WTC11 (cell line): ENCODE data around the gene EOGT.

ENCODE experiments used
- CREB1 ChIP-seq: sonication (generic); formaldehyde crosslinking; IDR thresholded peaks from 2 replicates; pipeline ENCODE4 v1.8.0; 2023; ENCODE audit warnings: mild to moderate bottlenecking, missing genetic modification reagents
- IRF2 ChIP-seq: sonication (generic); formaldehyde crosslinking; IDR thresholded peaks from 2 replicates; pipeline ENCODE4 v1.8.0; 2022; ENCODE audit warnings: low read depth, missing genetic modification reagents, borderline replicate concordance
- JUN ChIP-seq: sonication (generic); formaldehyde crosslinking; IDR thresholded peaks from 2 replicates; pipeline ENCODE4 v1.8.0; 2023; ENCODE audit warnings: mild to moderate bottlenecking, missing genetic modification reagents
- MYBL2 ChIP-seq: sonication (generic); formaldehyde crosslinking; IDR thresholded peaks from 2 replicates; pipeline ENCODE4 v1.8.1; 2023; ENCODE audit warnings: mild to moderate bottlenecking, moderate library complexity, missing genetic modification reagents
- SP1 ChIP-seq: sonication (generic); formaldehyde crosslinking; conservative IDR thresholded peaks from 2 replicates; pipeline ENCODE4 v1.8.1; 2022; ENCODE audit warnings: missing genetic modification reagents
- TEAD4 ChIP-seq: sonication (generic); formaldehyde crosslinking; IDR thresholded peaks from 2 replicates; pipeline ENCODE4 v1.8.0; 2022; ENCODE audit warnings: mild to moderate bottlenecking, missing genetic modification reagents
- TP53 ChIP-seq: sonication (generic); formaldehyde crosslinking; IDR thresholded peaks from 2 replicates; pipeline ENCODE4 v1.8.1; 2023; ENCODE audit warnings: mild to moderate bottlenecking, missing genetic modification reagents
- ZNF138 ChIP-seq: sonication (generic); formaldehyde crosslinking; conservative IDR thresholded peaks from 2 replicates; pipeline ENCODE4 v1.8.1; 2022; ENCODE audit warnings: mild to moderate bottlenecking, moderate library complexity, missing genetic modification reagents
- ZNF396 ChIP-seq: fragments of 250-450 bp; sonication (Bioruptor Pico); IDR thresholded peaks from 2 replicates; pipeline ENCODE4 v1.8.0; 2021; ENCODE audit warnings: mild to moderate bottlenecking, moderate library complexity, borderline replicate concordance
- TF ChIP-seq, protein P1 (sequence below): sonication (generic); formaldehyde crosslinking; IDR thresholded peaks from 2 replicates; pipeline ENCODE4 v1.8.1; 2022; ENCODE audit warnings: low read depth, missing genetic modification reagents, borderline replicate concordance
- TF ChIP-seq, protein P2 (sequence below): sonication (generic); formaldehyde crosslinking; IDR thresholded peaks from 2 replicates; pipeline ENCODE4 v1.8.0; 2023; ENCODE audit warnings: missing genetic modification reagents, mild to moderate bottlenecking, borderline replicate concordance
- TF ChIP-seq, protein P3 (sequence below): fragments of 200-600 bp; IDR thresholded peaks from 2 replicates; pipeline ENCODE4 v1.8.0; 2022; ENCODE audit warnings: antibody characterized with exemption
- TF ChIP-seq, protein P4 (sequence below): sonication (generic); formaldehyde crosslinking; IDR thresholded peaks from 2 replicates; pipeline ENCODE4 v1.8.0; 2023; ENCODE audit warnings: missing genetic modification reagents

DNA sequence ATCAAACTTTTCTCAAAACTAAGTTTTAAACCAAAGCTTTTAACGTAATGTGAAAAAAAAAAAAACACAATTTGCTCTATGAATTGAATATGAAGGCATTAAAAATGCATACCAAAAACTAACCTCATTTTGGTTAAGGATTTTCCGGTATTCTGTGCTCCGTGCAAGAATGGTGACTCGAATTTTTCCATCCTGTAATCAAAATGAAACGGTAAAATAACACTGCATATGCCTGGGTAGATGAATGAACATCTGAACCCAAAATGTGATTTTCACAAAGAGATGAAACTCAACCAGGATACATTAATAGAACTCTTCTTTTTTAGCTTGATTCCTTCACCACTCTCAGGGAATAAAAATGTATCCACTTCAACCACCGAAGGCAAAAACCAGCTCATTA, 26.2 kb downstream of the EOGT start:
- TF ChIP-seq IRF2 = no peak
- TF ChIP-seq SP1 (CRISPR knock-in tag) = no peak
- TF ChIP-seq TEAD4 (CRISPR knock-in tag) = no peak
- TF ChIP-seq, protein P1, sequence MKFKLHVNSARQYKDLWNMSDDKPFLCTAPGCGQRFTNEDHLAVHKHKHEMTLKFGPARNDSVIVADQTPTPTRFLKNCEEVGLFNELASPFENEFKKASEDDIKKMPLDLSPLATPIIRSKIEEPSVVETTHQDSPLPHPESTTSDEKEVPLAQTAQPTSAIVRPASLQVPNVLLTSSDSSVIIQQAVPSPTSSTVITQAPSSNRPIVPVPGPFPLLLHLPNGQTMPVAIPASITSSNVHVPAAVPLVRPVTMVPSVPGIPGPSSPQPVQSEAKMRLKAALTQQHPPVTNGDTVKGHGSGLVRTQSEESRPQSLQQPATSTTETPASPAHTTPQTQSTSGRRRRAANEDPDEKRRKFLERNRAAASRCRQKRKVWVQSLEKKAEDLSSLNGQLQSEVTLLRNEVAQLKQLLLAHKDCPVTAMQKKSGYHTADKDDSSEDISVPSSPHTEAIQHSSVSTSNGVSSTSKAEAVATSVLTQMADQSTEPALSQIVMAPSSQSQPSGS (CRISPR knock-in tag) = no peak
- TF ChIP-seq TP53 = no peak
- TF ChIP-seq, protein P2, sequence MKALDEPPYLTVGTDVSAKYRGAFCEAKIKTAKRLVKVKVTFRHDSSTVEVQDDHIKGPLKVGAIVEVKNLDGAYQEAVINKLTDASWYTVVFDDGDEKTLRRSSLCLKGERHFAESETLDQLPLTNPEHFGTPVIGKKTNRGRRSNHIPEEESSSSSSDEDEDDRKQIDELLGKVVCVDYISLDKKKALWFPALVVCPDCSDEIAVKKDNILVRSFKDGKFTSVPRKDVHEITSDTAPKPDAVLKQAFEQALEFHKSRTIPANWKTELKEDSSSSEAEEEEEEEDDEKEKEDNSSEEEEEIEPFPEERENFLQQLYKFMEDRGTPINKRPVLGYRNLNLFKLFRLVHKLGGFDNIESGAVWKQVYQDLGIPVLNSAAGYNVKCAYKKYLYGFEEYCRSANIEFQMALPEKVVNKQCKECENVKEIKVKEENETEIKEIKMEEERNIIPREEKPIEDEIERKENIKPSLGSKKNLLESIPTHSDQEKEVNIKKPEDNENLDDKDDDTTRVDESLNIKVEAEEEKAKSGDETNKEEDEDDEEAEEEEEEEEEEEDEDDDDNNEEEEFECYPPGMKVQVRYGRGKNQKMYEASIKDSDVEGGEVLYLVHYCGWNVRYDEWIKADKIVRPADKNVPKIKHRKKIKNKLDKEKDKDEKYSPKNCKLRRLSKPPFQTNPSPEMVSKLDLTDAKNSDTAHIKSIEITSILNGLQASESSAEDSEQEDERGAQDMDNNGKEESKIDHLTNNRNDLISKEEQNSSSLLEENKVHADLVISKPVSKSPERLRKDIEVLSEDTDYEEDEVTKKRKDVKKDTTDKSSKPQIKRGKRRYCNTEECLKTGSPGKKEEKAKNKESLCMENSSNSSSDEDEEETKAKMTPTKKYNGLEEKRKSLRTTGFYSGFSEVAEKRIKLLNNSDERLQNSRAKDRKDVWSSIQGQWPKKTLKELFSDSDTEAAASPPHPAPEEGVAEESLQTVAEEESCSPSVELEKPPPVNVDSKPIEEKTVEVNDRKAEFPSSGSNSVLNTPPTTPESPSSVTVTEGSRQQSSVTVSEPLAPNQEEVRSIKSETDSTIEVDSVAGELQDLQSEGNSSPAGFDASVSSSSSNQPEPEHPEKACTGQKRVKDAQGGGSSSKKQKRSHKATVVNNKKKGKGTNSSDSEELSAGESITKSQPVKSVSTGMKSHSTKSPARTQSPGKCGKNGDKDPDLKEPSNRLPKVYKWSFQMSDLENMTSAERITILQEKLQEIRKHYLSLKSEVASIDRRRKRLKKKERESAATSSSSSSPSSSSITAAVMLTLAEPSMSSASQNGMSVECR (CRISPR knock-in tag) = no peak
- no peak for TF ChIP-seq MYBL2
- no peak for TF ChIP-seq JUN (CRISPR knock-in tag)
- TF ChIP-seq, protein P3, sequence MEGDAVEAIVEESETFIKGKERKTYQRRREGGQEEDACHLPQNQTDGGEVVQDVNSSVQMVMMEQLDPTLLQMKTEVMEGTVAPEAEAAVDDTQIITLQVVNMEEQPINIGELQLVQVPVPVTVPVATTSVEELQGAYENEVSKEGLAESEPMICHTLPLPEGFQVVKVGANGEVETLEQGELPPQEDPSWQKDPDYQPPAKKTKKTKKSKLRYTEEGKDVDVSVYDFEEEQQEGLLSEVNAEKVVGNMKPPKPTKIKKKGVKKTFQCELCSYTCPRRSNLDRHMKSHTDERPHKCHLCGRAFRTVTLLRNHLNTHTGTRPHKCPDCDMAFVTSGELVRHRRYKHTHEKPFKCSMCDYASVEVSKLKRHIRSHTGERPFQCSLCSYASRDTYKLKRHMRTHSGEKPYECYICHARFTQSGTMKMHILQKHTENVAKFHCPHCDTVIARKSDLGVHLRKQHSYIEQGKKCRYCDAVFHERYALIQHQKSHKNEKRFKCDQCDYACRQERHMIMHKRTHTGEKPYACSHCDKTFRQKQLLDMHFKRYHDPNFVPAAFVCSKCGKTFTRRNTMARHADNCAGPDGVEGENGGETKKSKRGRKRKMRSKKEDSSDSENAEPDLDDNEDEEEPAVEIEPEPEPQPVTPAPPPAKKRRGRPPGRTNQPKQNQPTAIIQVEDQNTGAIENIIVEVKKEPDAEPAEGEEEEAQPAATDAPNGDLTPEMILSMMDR = no peak
- TF ChIP-seq CREB1 (CRISPR knock-in tag) = no peak
- TF ChIP-seq ZNF396 (CRISPR knock-in tag) = no peak
- TF ChIP-seq, protein P4, sequence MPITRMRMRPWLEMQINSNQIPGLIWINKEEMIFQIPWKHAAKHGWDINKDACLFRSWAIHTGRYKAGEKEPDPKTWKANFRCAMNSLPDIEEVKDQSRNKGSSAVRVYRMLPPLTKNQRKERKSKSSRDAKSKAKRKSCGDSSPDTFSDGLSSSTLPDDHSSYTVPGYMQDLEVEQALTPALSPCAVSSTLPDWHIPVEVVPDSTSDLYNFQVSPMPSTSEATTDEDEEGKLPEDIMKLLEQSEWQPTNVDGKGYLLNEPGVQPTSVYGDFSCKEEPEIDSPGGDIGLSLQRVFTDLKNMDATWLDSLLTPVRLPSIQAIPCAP (CRISPR knock-in tag) = no peak
- no peak for TF ChIP-seq ZNF138
